H1 (cell line): ENCODE data around the gene RNPEPL1. TPM values are rescaled to one million over a fixed set of nuclear protein-coding genes. Genes with fewer than 3 reads are reported as not detected.
A peak's percentile ranks its signal among the peaks of the same experiment; 100 is the strongest.

Source experiments
- CTCF ChIA-PET: fragments of 300-600 bp; sonication (Branson Sonifier 250); formaldehyde crosslinking; loops from one replicate; lab custom pipeline; 2021; ENCODE audit not compliant: partially characterized antibody; lab: Charles Lee
- POLR2A ChIA-PET: fragments of 300-600 bp; sonication (Branson Sonifier 250); formaldehyde crosslinking; loops from one replicate; lab custom pipeline; 2021; ENCODE audit warnings: inconsistent platforms; ENCODE audit not compliant: partially characterized antibody; lab: Charles Lee
- DNase-seq, 2 experiments: peaks; one replicate each; pipeline versions ENCODE4 v3.0.0 to v3.0.0-alpha.2; 2010 to 2022; ENCODE audit warnings: low spot score in 2 of 2, low read depth in 1 of 2, mixed read lengths in 1 of 2
- FAIRE-seq: peaks from 2 replicates; lab custom pipeline; 2011; peaks lifted over from hg19 to GRCh38; lab: Jason Lieb, UNC
- H2AFZ ChIP-seq: 2 replicates; pipeline ENCODE4 v1.8.1; 2012; ENCODE audit warnings: low read length, inconsistent platforms
- H2AK5ac ChIP-seq: 2 replicates; pipeline ENCODE4 v1.6.1; 2013; ENCODE audit warnings: low read depth, low read length
- H2BK120ac ChIP-seq: replicated peaks from 2 replicates; pipeline ENCODE3; 2013; ENCODE audit warnings: low read depth, low read length, inconsistent platforms
- H2BK12ac ChIP-seq: 2 replicates; pipeline ENCODE4 v1.6.1; 2013; ENCODE audit warnings: low read depth, low read length
- H2BK15ac ChIP-seq: 2 replicates; pipeline ENCODE4 v1.6.1; 2013; ENCODE audit warnings: low read length
- H2BK20ac ChIP-seq: 2 replicates; pipeline ENCODE4 v1.6.1; 2013; ENCODE audit warnings: low read length
- H2BK5ac ChIP-seq: 2 replicates; pipeline ENCODE4 v1.6.1; 2013; ENCODE audit warnings: low read depth, low read length
- H3K14ac ChIP-seq: 2 replicates; pipeline ENCODE4 v1.6.1; 2013; ENCODE audit warnings: inconsistent platforms; ENCODE audit not compliant: insufficient read length
- H3K18ac ChIP-seq: 2 replicates; pipeline ENCODE4 v1.6.1; 2013; ENCODE audit warnings: low read length; ENCODE audit errors: extremely low read depth
- H3K23ac ChIP-seq: 2 replicates; pipeline ENCODE4 v1.6.1; 2013; ENCODE audit warnings: inconsistent platforms; ENCODE audit not compliant: insufficient read length
- H3K23me2 ChIP-seq: 2 replicates; pipeline ENCODE4 v1.6.1; 2013; ENCODE audit warnings: low read depth, low read length
- H3K27ac ChIP-seq: 2 replicates; pipeline ENCODE4 v1.6.1; 2011; ENCODE audit warnings: low read depth, low read length, inconsistent platforms
- H3K27me3 ChIP-seq, 4 experiments: replicated peaks in 1 of 4; 1 replicate in 1 of 4; 2 replicates in 3 of 4; pipeline versions ENCODE4 v1.6.1 to v1.8.1; 2011 to 2013; ENCODE audit warnings: low read length in 3 of 4, mild to moderate bottlenecking in 3 of 4, inconsistent platforms in 2 of 4, mixed read lengths in 2 of 4, moderate library complexity in 1 of 4; ENCODE audit not compliant: control insufficient read depth in 3 of 4, insufficient read depth in 3 of 4; ENCODE audit errors: extremely low read depth in 1 of 4
- H3K36me3 ChIP-seq, 4 experiments: 2 replicates each; pipeline versions ENCODE4 v1.6.1 to v1.8.1; 2011 to 2013; ENCODE audit warnings: mild to moderate bottlenecking in 4 of 4, low read length in 3 of 4, moderate library complexity in 2 of 4, control low read depth in 1 of 4, inconsistent platforms in 1 of 4; ENCODE audit not compliant: insufficient read depth in 4 of 4, control insufficient read depth in 2 of 4
- H3K4ac ChIP-seq: replicated peaks from 2 replicates; pipeline ENCODE3; 2013; ENCODE audit warnings: low read length, low read depth, mixed read lengths, inconsistent platforms; ENCODE audit not compliant: insufficient read length
- H3K4me1 ChIP-seq, 4 experiments: replicated peaks in 1 of 4; 1 replicate in 1 of 4; 2 replicates in 3 of 4; pipeline versions ENCODE4 v1.6.1 to v1.8.1; 2011 to 2013; ENCODE audit warnings: low read length in 3 of 4, inconsistent platforms in 2 of 4, mixed read lengths in 1 of 4; ENCODE audit not compliant: insufficient read depth in 4 of 4, control insufficient read depth in 3 of 4
- H3K4me2 ChIP-seq, 2 experiments: 2 replicates each; pipeline versions ENCODE4 v1.6.1 to v1.8.1; 2011 to 2013; ENCODE audit warnings: low read depth in 2 of 2, low read length in 2 of 2, control low read depth in 1 of 2, inconsistent platforms in 1 of 2, mild to moderate bottlenecking in 1 of 2; ENCODE audit not compliant: insufficient read depth in 1 of 2
- H3K4me3 ChIP-seq, 4 experiments: fragments of 200-600, 300-600 bp in 1 of 4; sonication (generic), shearing (Covaris generic), sonication (Bioruptor Twin) in 1 of 4; 2 replicates each; pipeline versions ENCODE4 v1.5.1 to v1.8.1; 2011 to 2016; ENCODE audit warnings: low read length in 4 of 4, low read depth in 3 of 4, control low read depth in 2 of 4, inconsistent platforms in 2 of 4, mild to moderate bottlenecking in 2 of 4, mixed read lengths in 1 of 4, moderate library complexity in 1 of 4; ENCODE audit not compliant: insufficient read depth in 2 of 4; ENCODE audit errors: extremely low read depth in 1 of 4
- H3K56ac ChIP-seq: replicated peaks from 2 replicates; pipeline ENCODE3; 2013; ENCODE audit warnings: low read depth, mild to moderate bottlenecking, mixed read lengths, low read length, inconsistent platforms; ENCODE audit not compliant: insufficient read length
- H3K79me1 ChIP-seq: 2 replicates; pipeline ENCODE4 v1.6.1; 2013; ENCODE audit warnings: low read depth, low read length, control low read depth
- H3K79me2 ChIP-seq, 2 experiments: 2 replicates each; pipeline versions ENCODE4 v1.6.1 to v1.8.1; 2012 to 2013; ENCODE audit warnings: low read length in 2 of 2, mild to moderate bottlenecking in 2 of 2, inconsistent platforms in 1 of 2; ENCODE audit not compliant: insufficient read depth in 2 of 2, control insufficient read depth in 1 of 2
- H3K9ac ChIP-seq, 4 experiments: replicated peaks in 1 of 4; 1 replicate in 1 of 4; 2 replicates in 3 of 4; pipeline versions ENCODE4 v1.6.1 to v1.8.1; 2011 to 2013; ENCODE audit warnings: low read depth in 3 of 4, low read length in 3 of 4, control low read depth in 2 of 4, mild to moderate bottlenecking in 2 of 4, moderate library complexity in 2 of 4, inconsistent platforms in 1 of 4; ENCODE audit errors: extremely low read depth in 1 of 4
- H3K9me3 ChIP-seq, 2 experiments: 2 replicates each; pipeline versions ENCODE4 v1.6.1 to v1.8.1; 2012 to 2013; ENCODE audit warnings: mild to moderate bottlenecking in 2 of 2, moderate library complexity in 2 of 2, control low read depth in 1 of 2, inconsistent platforms in 1 of 2, low read depth in 1 of 2, low read length in 1 of 2, mixed read lengths in 1 of 2; ENCODE audit not compliant: insufficient read depth in 2 of 2
- H4K20me1 ChIP-seq, 2 experiments: replicated peaks in 1 of 2; 2 replicates each; pipeline versions ENCODE3 to v1.8.1; 2011 to 2013; ENCODE audit warnings: inconsistent platforms in 2 of 2, low read length in 2 of 2, mild to moderate bottlenecking in 1 of 2; ENCODE audit not compliant: insufficient read depth in 2 of 2, control insufficient read depth in 1 of 2
- H4K5ac ChIP-seq: 2 replicates; pipeline ENCODE4 v1.6.1; 2013; ENCODE audit warnings: low read length, low read depth, mixed read lengths, inconsistent platforms; ENCODE audit not compliant: insufficient read length
- H4K8ac ChIP-seq: 2 replicates; pipeline ENCODE4 v1.8.0; 2013; ENCODE audit warnings: mild to moderate bottlenecking, moderate library complexity, low read length, inconsistent platforms; ENCODE audit not compliant: insufficient read depth; ENCODE audit errors: extremely low read depth
- H4K91ac ChIP-seq: replicated peaks from 2 replicates; pipeline ENCODE3; 2013; ENCODE audit warnings: low read length, mixed read lengths, inconsistent platforms; ENCODE audit not compliant: insufficient read length
- EZH2 ChIP-seq: fragments of 200-600 bp; sonication (generic); IDR thresholded peaks from 2 replicates; pipeline ENCODE4 v1.7.1; 2012; ENCODE audit warnings: low read depth, mild to moderate bottlenecking, moderate library complexity, low read length, inconsistent platforms; ENCODE audit not compliant: severe bottlenecking
- HDAC2 ChIP-seq, 2 experiments: fragments of 300-600 bp in 1 of 2; sonication (generic) in 1 of 2; IDR thresholded peaks; 2 replicates each; pipeline ENCODE4 v1.6.1; 2011 to 2012; ENCODE audit warnings: low read depth in 2 of 2, low read length in 2 of 2, mild to moderate bottlenecking in 2 of 2, moderate library complexity in 2 of 2, borderline replicate concordance in 1 of 2, inconsistent platforms in 1 of 2
- KDM4A ChIP-seq: IDR thresholded peaks from one replicate; pipeline ENCODE4 v1.7.1; 2012; ENCODE audit warnings: low read depth, mild to moderate bottlenecking, moderate library complexity, low read length, inconsistent platforms; ENCODE audit not compliant: severe bottlenecking
- POLR2AphosphoS5 ChIP-seq: IDR thresholded peaks from 2 replicates; pipeline ENCODE4 v1.6.1; 2011; ENCODE audit warnings: low read depth, low read length
- RNF2 ChIP-seq: fragments of 200-900, 300-1000 bp; sonication (generic); IDR thresholded peaks from 2 replicates; pipeline ENCODE4 v1.7.1; 2016; ENCODE audit warnings: borderline replicate concordance, low read depth, mild to moderate bottlenecking, antibody characterized with exemption, low read length; ENCODE audit not compliant: poor library complexity, severe bottlenecking; ENCODE audit errors: missing control alignments
- RXRA ChIP-seq: IDR thresholded peaks from 2 replicates; pipeline ENCODE4 v1.6.1; 2011; ENCODE audit warnings: low read depth, mild to moderate bottlenecking, low read length, moderate library complexity; ENCODE audit not compliant: insufficient read depth
- SIN3A ChIP-seq, 2 experiments: IDR thresholded peaks in 1 of 2; conservative IDR thresholded peaks in 1 of 2; 2 replicates each; pipeline ENCODE4 v1.6.1; 2011 to 2012; ENCODE audit warnings: low read length in 2 of 2, improper control_type of control experiment in 1 of 2, low read depth in 1 of 2, mild to moderate bottlenecking in 1 of 2
- SIRT6 ChIP-seq: IDR thresholded peaks from one replicate; pipeline ENCODE4 v1.7.1; 2012; ENCODE audit warnings: low read length, inconsistent platforms
- SP2 ChIP-seq: IDR thresholded peaks from 2 replicates; pipeline ENCODE4 v1.6.1; 2012; ENCODE audit warnings: mild to moderate bottlenecking, low read length, inconsistent platforms
- TAF1 ChIP-seq: IDR thresholded peaks from 2 replicates; pipeline ENCODE4 v1.6.1; 2011; ENCODE audit warnings: mild to moderate bottlenecking, low read depth, low read length
- TBP ChIP-seq: IDR thresholded peaks from 2 replicates; pipeline ENCODE4 v1.6.1; 2011; ENCODE audit warnings: low read depth, low read length, improper control_type of control experiment
- WGBS, 2 experiments: shearing (Covaris generic) in 1 of 2; methylation state at CpG; one replicate each; pipeline versions ENCODE4 v1.1.6 to v1.1.7; 2013 to 2015; ENCODE audit warnings: low lambda C conversion rate in 2 of 2, mixed read lengths in 2 of 2, inconsistent platforms in 1 of 2, low coverage in 1 of 2, missing lambda C conversion rate in 1 of 2; ENCODE audit not compliant: insufficient replicate concordance in 2 of 2, insufficient coverage in 1 of 2, insufficient read length in 1 of 2; ENCODE audit errors: extremely low coverage in 1 of 2, missing lambda C conversion rate in 1 of 2; 5-methylcytosine and 5-hydroxymethylcytosine counted together
- polyA plus RNA-seq, 7 experiments: library from polyadenylated mRNA; depleted of rRNA in 3 of 7; stranded (reverse) in 5 of 7; unstranded in 2 of 7; fragments of >200 nt in 5 of 7; fragments of 200-250 nt in 2 of 7; gene quantifications; 1 replicate in 5 of 7; 2 replicates in 1 of 7; 4 replicates in 1 of 7; pipeline versions ENCODE4 v1.2.1 to v1.2.3, GENCODE V29; 2011 to 2013; ENCODE audit warnings: missing spikeins in 2 of 7, mixed read lengths in 2 of 7
- total RNA-seq: library from RNA; stranded (reverse); fragmentation: NEBNext Ultra II Directional; extraction: Animal tissue kit (Norgen Biotek cat#: 25700); gene quantifications from 2 replicates; pipeline ENCODE4 v1.2.1, GENCODE V29; 2021
- TF ChIP-seq, protein P1 (sequence below): IDR thresholded peaks from 2 replicates; pipeline ENCODE4 v1.6.1; 2011; ENCODE audit warnings: low read depth, mild to moderate bottlenecking, low read length; ENCODE audit not compliant: insufficient read depth

The RNPEPL1 gene
- total and polyA plus RNA-seq, 2 of the 8 experiments (the other 6 are each of a cell fraction or from before 2014, with no cell fraction given), result 9.0 to 11.3 TPM

DNA sequence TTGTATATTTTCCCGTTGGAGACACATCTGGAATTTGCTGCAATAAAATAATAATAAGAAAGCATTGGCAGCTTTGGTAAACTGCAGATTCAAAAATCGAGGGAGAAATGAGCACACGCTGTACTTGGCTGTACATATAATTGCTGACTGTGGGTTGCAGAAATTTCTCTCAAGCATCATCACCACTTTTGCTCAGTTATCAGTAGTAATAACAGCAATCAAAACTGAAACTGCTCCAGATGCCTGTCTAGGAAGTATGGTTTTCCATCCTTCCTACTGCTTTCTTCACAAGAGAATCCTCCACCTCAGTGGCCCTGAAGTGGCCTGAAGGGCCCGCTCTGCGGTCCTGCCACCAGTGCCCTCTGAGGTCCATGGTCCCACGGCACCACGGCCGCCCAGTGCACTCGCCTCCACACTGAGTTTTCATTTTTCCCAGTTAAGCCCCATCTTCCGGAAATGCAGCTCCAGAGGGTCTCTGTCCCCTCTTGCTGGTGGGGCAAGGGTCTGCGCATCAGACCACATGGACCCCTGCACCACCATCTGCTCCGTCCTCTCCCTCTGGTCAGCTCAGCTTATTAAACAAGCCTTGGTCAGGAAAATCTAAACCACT, 4.2 kb upstream of the RNPEPL1 start:
- Histone ChIP-seq H4K8ac (no peak overlapping the region), H2AFZ (no peak overlapping the region), H3K9me3 (no peaks in the 10 kb centered on the region), H3K79me2 (no peaks in the 10 kb centered on the region), H3K4me3 (no peak overlapping the region), H3K27me3 (peaks cover 10 to 29% (median 27%) of the 10 kb centered on the region in 4 experiments), H3K36me3 (no peaks in the 10 kb centered on the region; a peak in 1 of 8 replicates), H2BK20ac (no peak overlapping the region), H3K4me2 (no peak overlapping the region), H2BK5ac (no peak overlapping the region), H2AK5ac (no peak overlapping the region), H3K9ac (no peak overlapping the region), H3K18ac (no peak overlapping the region), H4K5ac (no peak overlapping the region), H4K91ac (no peak overlapping the region), H2BK12ac (no peak overlapping the region), H3K23ac (no peak overlapping the region), H3K4ac (no peak overlapping the region), H3K79me1 (no peaks in the 10 kb centered on the region), H3K23me2 (peaks cover 10% of the 10 kb centered on the region; the same call in 1 of the 2 replicates), H4K20me1 (peaks cover 0 to 6% of the 10 kb centered on the region in 2 experiments), H3K56ac (no peak overlapping the region), H3K14ac (no peak overlapping the region), H3K4me1 (peaks cover 0 to 28% (median 20%) of the 10 kb centered on the region in 4 experiments; a peak in 6 of 7 replicates), H2BK120ac (no peak overlapping the region), H2BK15ac (no peak overlapping the region), H3K27ac (no peak overlapping the region)
- peak in 1 of 2 experiments; percentile 6 for DNase-seq
- 93% methylated on average over 11 of the region's 12 CpGs; no CpG with 5 or more reads in 1 of the 2 experiments for WGBS, 2 experiments
- POLR2A ChIA-PET, result no interaction called here
- CTCF ChIA-PET, result interaction anchor here (0.8 to 5.3 kb wide), 7 partner anchors 10 to 237 kb away, joined by 3 to 37 read pairs (median 3); partner anchors contain the start of gene CAPN10
- FAIRE-seq, result no peak
- no peak for TF ChIP-seq EZH2
- TF ChIP-seq SIN3A (conservative IDR thresholded peaks at IDR 0.05 in 1 of 2, IDR thresholded peaks at IDR 0.05 in 1 of 2; ENCODE audit: low read depth in 1 of 2, low read length in 2 of 2), result no peak
- no peak for TF ChIP-seq RNF2
- no peak for TF ChIP-seq SP2
- no peak for TF ChIP-seq KDM4A
- no peak for TF ChIP-seq RXRA
- TF ChIP-seq POLR2AphosphoS5, result no peak
- no peak for TF ChIP-seq HDAC2 (IDR thresholded peaks at IDR 0.05; ENCODE audit: borderline replicate concordance in 1 of 2, low read depth in 2 of 2, low read length in 2 of 2)
- TF ChIP-seq, protein P1, sequence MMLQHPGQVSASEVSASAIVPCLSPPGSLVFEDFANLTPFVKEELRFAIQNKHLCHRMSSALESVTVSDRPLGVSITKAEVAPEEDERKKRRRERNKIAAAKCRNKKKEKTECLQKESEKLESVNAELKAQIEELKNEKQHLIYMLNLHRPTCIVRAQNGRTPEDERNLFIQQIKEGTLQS, result no peak
- no peak for TF ChIP-seq SIRT6
- no peak for TF ChIP-seq TAF1
- no peak for TF ChIP-seq TBP
